Measurements from ENCODE around the gene IL17REL.

DNA sequence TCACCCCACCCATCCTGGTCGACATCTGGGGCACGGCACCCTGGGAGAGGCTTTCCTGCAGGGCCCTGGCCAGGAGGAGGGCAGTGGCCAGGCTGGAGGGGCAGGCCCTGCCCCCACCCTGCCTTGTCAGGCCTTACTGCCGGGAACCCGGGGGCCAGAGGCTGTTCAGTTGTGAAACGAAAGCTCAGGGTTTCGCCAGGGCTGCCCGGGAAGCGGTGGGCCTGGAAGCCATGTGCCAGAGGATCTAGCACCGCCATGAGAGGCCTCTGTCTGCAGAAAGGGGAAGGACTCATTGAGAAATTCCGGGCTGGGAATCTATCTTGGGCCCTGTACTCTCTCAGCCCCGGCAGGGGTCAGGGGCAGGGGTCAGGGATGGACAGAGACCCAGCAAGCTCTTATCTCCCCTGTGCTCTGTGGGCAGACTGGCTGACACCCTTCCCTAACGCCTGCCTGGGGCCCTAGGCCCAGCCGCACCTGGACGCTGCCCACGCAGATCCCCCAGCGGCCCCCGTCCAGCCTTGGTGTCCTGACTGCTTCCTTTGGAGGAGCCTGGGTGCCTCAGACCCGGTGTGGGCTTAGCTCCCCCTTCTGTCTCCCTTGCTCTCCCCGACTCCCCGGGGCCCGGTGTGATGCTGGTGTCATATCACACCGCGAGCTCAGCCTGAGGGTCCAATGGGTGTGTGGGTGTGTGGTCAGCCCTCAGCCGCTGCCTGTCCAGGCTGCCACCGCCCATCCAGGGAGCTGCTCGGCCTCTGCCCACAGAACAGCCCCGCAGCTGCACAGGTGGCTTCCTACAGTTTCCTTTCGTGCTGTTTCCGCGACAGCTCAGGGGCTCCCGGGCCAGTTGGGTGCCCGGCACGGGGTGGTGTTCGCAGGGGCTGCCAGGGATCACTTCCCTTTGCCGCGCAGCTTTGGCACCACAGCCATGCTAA, 45.5 kb downstream of the IL17REL start:
- TF ChIP-seq CTCF (IDR thresholded peaks at IDR 0.05) (no peak), POLR2AphosphoS5 (IDR thresholded peaks at IDR 0.05) (peak; percentile 3 to 86 (median 58))
